ENCODE results near the gene BAZ1A.
"Not testable (repeated sequence)": the region's sequence is repeated elsewhere in the genome, so short reads cannot be mapped to it uniquely, and the experiment has no call there.

The BAZ1A gene

GRCh38 chr14:34755215-34755614 is 119.9 kb downstream of the BAZ1A start:
- H3K36me3 ChIP-seq (ENCODE audit: insufficient read depth, low read length) = peaks cover 47% of the 10 kb centered on the region
- H3K27me3 ChIP-seq (ENCODE audit: insufficient read depth, low read length) = no peaks in the 10 kb centered on the region
- H3K4me1 ChIP-seq (ENCODE audit: insufficient read depth, low read length) = no peaks in the 10 kb centered on the region
- H2AFZ ChIP-seq (ENCODE audit: low read depth, low read length) = no peak overlapping the region
- no peaks in the 10 kb centered on the region for H3K9me3 ChIP-seq (ENCODE audit: low read length)
- H3K4me3 ChIP-seq (ENCODE audit: low read length) = no peak overlapping the region

DNA sequence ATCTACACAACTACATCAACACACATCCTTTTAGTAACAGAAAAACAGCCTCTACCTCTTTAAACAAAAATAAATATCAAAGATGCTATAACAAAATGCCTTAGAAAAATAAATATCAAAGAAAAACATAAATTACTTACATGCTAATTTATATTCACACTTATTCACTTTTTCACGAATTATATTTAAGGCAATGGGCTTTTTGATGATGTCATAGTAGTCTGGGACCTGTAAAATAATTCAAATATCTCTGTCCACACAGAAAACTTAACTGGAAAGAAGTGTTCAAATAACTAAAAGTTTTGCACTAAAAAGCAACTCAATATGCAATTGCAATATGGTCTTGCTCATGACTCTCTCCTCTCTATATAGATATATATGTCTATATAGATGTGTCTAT is 120.5 kb downstream of the BAZ1A start:
- H3K36me3 ChIP-seq (ENCODE audit: insufficient read depth, low read length) = peaks cover 42% of the 10 kb centered on the region
- H3K9me3 ChIP-seq (ENCODE audit: low read length) = no peaks in the 10 kb centered on the region
- no peak overlapping the region for H2AFZ ChIP-seq (ENCODE audit: low read depth, low read length)
- H3K4me3 ChIP-seq (ENCODE audit: low read length) = no peak overlapping the region
- H3K27me3 ChIP-seq (ENCODE audit: insufficient read depth, low read length) = no peaks in the 10 kb centered on the region
- no peaks in the 10 kb centered on the region for H3K4me1 ChIP-seq (ENCODE audit: insufficient read depth, low read length)

GRCh38 chr14:34750670-34751069 is 124.5 kb downstream of the BAZ1A start:
- Histone ChIP-seq H3K27me3 (ENCODE audit: insufficient read depth, low read length) (no peaks in the 10 kb centered on the region), H3K36me3 (ENCODE audit: insufficient read depth, low read length) (peaks cover 27% of the 10 kb centered on the region), H3K4me3 (ENCODE audit: low read length) (no peak overlapping the region), H3K9me3 (ENCODE audit: low read length) (no peaks in the 10 kb centered on the region), H2AFZ (ENCODE audit: low read depth, low read length) (no peak overlapping the region), H3K4me1 (ENCODE audit: insufficient read depth, low read length) (no peaks in the 10 kb centered on the region)

- Histone ChIP-seq H3K4me1 (ENCODE audit: insufficient read depth, low read length) (no peaks in the 10 kb centered on the region), H3K36me3 (ENCODE audit: insufficient read depth, low read length) (peaks cover 22% of the 10 kb centered on the region), H3K4me3 (ENCODE audit: low read length) (no peak overlapping the region), H3K9me3 (ENCODE audit: low read length) (no peaks in the 10 kb centered on the region), H3K27me3 (ENCODE audit: insufficient read depth, low read length) (no peaks in the 10 kb centered on the region), H2AFZ (ENCODE audit: low read depth, low read length) (no peak overlapping the region)
Observed at GRCh38 chr14:34750233-34750632, 124.9 kb downstream of the BAZ1A start.

DNA sequence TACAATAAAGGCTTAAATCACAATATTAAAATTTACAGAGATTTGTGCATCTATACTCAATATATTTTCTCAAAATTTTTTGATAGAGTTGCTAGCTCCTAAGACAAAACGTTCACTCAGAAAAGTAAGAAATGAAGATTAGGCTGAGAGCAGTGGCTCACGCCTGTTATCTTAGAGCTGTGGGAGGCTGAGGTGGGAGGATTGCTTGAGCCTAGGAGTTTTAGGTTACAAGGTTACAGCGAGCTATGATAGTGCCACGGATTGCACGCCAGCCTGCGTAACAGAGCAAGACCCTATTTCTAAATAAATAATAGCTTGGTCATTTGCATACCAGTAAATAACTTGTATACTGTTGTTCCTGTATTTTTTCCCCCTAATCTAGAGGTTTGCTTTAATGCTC is 125.8 kb downstream of the BAZ1A start:
- H2AFZ ChIP-seq (ENCODE audit: low read depth, low read length) = no peak overlapping the region
- H3K36me3 ChIP-seq (ENCODE audit: insufficient read depth, low read length) = peaks cover 17% of the 10 kb centered on the region
- no peaks in the 10 kb centered on the region for H3K4me1 ChIP-seq (ENCODE audit: insufficient read depth, low read length)
- no peaks in the 10 kb centered on the region for H3K9me3 ChIP-seq (ENCODE audit: low read length)
- H3K27me3 ChIP-seq (ENCODE audit: insufficient read depth, low read length) = no peaks in the 10 kb centered on the region
- no peak overlapping the region for H3K4me3 ChIP-seq (ENCODE audit: low read length)

- Histone ChIP-seq H3K4me3 (ENCODE audit: low read length) (no peak overlapping the region), H3K4me1 (ENCODE audit: insufficient read depth, low read length) (no peaks in the 10 kb centered on the region), H3K36me3 (ENCODE audit: insufficient read depth, low read length) (no peaks in the 10 kb centered on the region), H3K27me3 (ENCODE audit: insufficient read depth, low read length) (no peaks in the 10 kb centered on the region), H2AFZ (ENCODE audit: low read depth, low read length) (no peak overlapping the region), H3K9me3 (ENCODE audit: low read length) (no peaks in the 10 kb centered on the region)
Observed at GRCh38 chr14:34742270-34743115, 132.7 kb downstream of the BAZ1A start.

DNA sequence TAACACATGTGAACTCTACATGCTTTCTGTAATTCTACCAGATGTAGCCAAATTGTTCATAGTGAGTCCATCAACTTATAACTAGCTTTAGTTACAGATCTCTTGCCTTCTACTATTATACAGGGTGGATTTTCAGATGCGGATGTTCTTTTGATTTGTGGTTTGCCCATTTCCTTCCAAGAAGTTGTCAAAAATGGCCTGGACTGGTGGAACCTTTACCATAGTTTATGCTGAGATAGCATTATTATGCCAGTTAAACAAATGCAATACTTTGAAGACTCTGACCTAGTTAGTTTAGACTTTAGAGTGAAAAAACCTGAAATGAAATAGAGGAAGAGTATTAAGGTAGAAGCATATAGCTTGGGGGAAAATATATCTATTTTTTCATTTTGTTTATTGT is 133.3 kb downstream of the BAZ1A start:
- Histone ChIP-seq H2AFZ (ENCODE audit: low read depth, low read length) (no peak overlapping the region), H3K36me3 (ENCODE audit: insufficient read depth, low read length) (no peaks in the 10 kb centered on the region), H3K4me3 (ENCODE audit: low read length) (no peak overlapping the region), H3K9me3 (ENCODE audit: low read length) (no peaks in the 10 kb centered on the region), H3K4me1 (ENCODE audit: insufficient read depth, low read length) (no peaks in the 10 kb centered on the region), H3K27me3 (ENCODE audit: insufficient read depth, low read length) (no peaks in the 10 kb centered on the region)

- H3K9me3 ChIP-seq (ENCODE audit: low read length); H3K36me3 ChIP-seq (ENCODE audit: insufficient read depth, low read length); H2AFZ ChIP-seq (ENCODE audit: low read depth, low read length); H3K27me3 ChIP-seq (ENCODE audit: insufficient read depth, low read length); H3K4me3 ChIP-seq (ENCODE audit: low read length); H3K4me1 ChIP-seq (ENCODE audit: insufficient read depth, low read length): not testable (repeated sequence)
Observed at GRCh38 chr14:34740139-34740538, 135.0 kb downstream of the BAZ1A start.

DNA sequence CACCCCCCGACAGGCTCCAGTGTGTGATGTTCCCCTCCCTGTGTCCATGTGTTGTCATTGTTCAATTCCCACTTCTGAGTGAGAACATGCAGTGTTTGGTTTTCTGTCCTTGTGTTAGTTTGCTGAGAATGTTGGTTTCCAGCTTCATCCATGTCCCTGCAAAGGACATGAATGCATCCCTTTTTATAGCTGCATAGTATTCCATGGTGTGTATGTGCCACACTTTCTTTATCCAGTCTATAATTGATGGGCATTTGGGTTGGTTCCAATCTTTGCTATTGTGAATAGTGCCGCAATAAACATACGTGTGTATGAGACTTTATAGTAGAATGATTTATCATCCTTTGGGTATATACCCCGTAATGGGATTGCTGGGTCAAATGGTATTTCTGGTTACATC is 138.1 kb downstream of the BAZ1A start:
- not testable (repeated sequence) for H3K4me3 ChIP-seq (ENCODE audit: low read length)

GRCh38 chr14:34733245-34733644 is 141.9 kb downstream of the BAZ1A start:
- H3K4me1 ChIP-seq (ENCODE audit: insufficient read depth, low read length) = peaks cover 3% of the 10 kb centered on the region
- no peaks in the 10 kb centered on the region for H3K9me3 ChIP-seq (ENCODE audit: low read length)
- H3K4me3 ChIP-seq (ENCODE audit: low read length) = no peak overlapping the region
- H3K36me3 ChIP-seq (ENCODE audit: insufficient read depth, low read length) = no peaks in the 10 kb centered on the region
- no peaks in the 10 kb centered on the region for H3K27me3 ChIP-seq (ENCODE audit: insufficient read depth, low read length)
- no peak overlapping the region for H2AFZ ChIP-seq (ENCODE audit: low read depth, low read length)

More for the DNA sequence above, 138.1 kb downstream of the BAZ1A start:
- H3K4me1 ChIP-seq (ENCODE audit: insufficient read depth, low read length); H3K27me3 ChIP-seq (ENCODE audit: insufficient read depth, low read length); H3K9me3 ChIP-seq (ENCODE audit: low read length); H3K36me3 ChIP-seq (ENCODE audit: insufficient read depth, low read length); H2AFZ ChIP-seq (ENCODE audit: low read depth, low read length): not testable (repeated sequence)

DNA sequence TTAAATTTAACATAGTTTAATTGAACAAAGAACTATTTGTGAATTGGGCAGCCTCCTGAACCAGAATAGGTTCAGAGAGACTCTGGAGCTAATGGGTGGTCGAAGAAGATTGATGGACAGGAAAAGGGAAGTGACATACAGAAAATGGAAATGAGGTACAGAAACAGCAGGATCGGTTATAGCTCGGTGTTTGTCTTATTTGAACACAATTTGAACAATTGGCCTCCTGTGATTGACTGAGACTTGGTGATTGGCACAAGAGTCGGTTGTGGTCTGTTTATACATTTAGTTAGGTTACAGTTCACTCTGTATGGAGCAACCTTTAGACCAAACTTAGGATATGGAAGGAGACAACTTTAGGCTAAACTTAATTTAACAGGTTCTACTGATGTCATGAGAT is 142.4 kb downstream of the BAZ1A start:
- Histone ChIP-seq H2AFZ (ENCODE audit: low read depth, low read length) (no peak overlapping the region), H3K27me3 (ENCODE audit: insufficient read depth, low read length) (no peaks in the 10 kb centered on the region), H3K36me3 (ENCODE audit: insufficient read depth, low read length) (no peaks in the 10 kb centered on the region), H3K4me1 (ENCODE audit: insufficient read depth, low read length) (peaks cover 3% of the 10 kb centered on the region), H3K4me3 (ENCODE audit: low read length) (no peak overlapping the region), H3K9me3 (ENCODE audit: low read length) (no peaks in the 10 kb centered on the region)

DNA sequence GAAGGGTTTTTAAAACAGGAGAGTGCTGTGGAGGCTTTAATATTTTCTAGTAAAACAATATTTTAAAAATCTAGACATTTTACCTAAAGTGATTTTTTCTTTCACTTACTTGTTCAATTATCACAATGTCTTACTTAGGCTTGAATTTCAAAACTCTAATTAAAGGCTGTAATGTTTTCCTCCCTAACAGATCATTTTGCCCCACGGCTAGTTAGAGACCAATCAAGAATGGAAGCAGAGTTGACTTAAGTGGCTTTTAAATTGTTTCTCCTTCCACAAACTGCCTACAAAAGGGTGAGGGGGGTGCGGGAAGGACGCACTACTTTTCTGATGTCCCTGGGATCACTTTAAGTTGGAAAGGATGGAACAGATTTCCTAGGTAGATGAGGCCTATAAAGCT is 151.3 kb downstream of the BAZ1A start:
- no peaks in the 10 kb centered on the region for H3K4me1 ChIP-seq (ENCODE audit: insufficient read depth, low read length)
- H3K27me3 ChIP-seq (ENCODE audit: insufficient read depth, low read length) = no peaks in the 10 kb centered on the region
- H2AFZ ChIP-seq (ENCODE audit: low read depth, low read length) = no peak overlapping the region
- no peak overlapping the region for H3K4me3 ChIP-seq (ENCODE audit: low read length)
- H3K9me3 ChIP-seq (ENCODE audit: low read length) = no peaks in the 10 kb centered on the region
- no peaks in the 10 kb centered on the region for H3K36me3 ChIP-seq (ENCODE audit: insufficient read depth, low read length)

DNA sequence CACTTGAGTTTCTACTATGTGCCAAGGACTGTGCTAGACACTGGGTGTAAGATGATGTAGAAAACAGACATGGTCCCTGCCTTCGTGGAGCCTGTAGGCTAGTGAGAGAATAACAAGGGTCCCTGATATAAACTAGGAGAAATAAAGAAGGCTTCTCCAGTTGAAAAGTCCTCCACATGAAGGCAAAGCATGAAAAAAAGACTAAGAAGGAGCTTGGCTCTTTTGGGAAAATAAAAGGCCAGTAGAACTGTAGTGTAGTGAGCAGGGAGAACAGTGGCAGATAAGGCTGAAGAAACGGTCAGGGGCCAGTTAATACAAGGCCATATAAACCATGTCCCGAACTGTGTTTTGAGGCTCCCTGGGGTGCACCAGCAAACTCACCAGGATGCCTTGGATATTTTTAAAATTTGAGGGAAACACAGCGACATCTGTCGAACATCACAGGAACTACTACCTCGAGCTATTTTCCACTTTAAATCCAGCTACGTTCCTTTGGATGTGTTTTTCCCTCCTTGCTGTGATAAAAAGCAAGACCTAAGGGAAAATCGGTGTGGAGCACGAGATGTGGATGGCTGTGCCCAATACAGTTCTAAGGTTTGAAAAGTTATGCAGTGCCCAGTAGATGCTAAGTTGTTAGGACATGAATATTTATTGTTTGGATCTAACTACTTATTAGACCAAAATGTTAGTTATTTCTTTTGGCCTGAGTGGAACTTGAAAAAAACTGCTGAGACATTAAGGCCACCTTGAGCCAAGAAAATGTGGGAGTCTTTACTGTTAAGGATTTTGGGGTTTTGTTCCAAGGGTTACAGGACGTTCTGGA is 152.2 kb downstream of the BAZ1A start:
- Histone ChIP-seq H3K4me1 (ENCODE audit: insufficient read depth, low read length) (no peaks in the 10 kb centered on the region), H3K4me3 (ENCODE audit: low read length) (no peak overlapping the region), H2AFZ (ENCODE audit: low read depth, low read length) (no peak overlapping the region), H3K36me3 (ENCODE audit: insufficient read depth, low read length) (no peaks in the 10 kb centered on the region), H3K27me3 (ENCODE audit: insufficient read depth, low read length) (no peaks in the 10 kb centered on the region), H3K9me3 (ENCODE audit: low read length) (no peaks in the 10 kb centered on the region)
